GM18951 (cell line): ENCODE data around the gene NADK.
"Not testable (repeated sequence)": the region's sequence is repeated elsewhere in the genome, so short reads cannot be mapped to it uniquely, and the experiment has no call there.

Experiments used
- POLR2A ChIP-seq: IDR thresholded peaks from 4 replicates; pipeline ENCODE4 v1.6.1; 2011; ENCODE audit warnings: mild to moderate bottlenecking; ENCODE audit not compliant: insufficient read length, insufficient read depth; ENCODE audit errors: extremely low read depth
- in situ Hi-C: fragments of 300-500 bp; cut with MboI; formaldehyde crosslinking; loops from one replicate; pipeline ENCODE4 v1.12.0; 2022; ENCODE audit warnings: low sequenced_read_pairs, mixed read lengths, inconsistent platforms; ENCODE audit not compliant: unreplicated experiment

The NADK gene

DNA sequence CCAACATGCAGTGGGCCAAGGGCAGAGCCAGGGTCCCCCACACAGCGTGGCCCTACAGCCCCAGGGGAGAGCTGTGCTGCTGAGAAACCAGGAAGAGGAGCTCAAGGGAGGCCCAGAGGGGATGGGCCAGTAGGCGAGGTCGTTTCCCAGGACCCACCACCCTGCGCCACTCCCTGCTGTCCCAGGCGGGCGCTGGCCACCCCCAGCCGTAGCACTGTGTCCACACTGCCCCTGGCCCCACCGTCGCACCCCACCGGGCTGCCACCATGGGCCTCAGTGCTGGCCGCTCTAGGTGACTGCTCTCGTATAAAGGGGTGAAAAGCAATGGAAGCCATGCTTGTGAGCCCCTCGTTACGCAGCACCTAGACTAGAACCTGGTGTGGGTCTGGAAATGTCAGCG is 22.4 kb downstream of the NADK start:
- in situ Hi-C loops: no loop called here
- TF ChIP-seq POLR2A: no peak

DNA sequence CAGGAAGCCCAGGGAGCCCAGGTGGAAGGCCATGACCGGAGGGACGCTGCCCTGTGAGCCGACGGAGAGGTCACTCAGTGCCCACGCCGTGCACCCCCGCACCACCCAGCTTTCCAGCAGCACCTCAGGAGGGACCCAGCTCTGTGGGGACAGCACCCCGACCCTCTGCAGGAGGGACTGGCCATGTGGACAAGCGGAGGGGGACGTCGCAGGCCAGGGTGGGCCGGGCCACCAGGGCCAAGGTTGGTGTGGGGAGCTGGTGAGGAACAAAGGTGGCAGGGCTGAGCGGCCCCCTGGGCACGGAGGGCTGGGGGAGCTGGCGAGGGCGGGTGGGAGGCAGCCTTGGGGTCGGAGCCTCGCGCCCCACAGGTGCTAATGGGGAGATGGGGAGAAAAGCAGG is 22.8 kb downstream of the NADK start:
- in situ Hi-C loops: no loop called here
- no peak for TF ChIP-seq POLR2A

DNA sequence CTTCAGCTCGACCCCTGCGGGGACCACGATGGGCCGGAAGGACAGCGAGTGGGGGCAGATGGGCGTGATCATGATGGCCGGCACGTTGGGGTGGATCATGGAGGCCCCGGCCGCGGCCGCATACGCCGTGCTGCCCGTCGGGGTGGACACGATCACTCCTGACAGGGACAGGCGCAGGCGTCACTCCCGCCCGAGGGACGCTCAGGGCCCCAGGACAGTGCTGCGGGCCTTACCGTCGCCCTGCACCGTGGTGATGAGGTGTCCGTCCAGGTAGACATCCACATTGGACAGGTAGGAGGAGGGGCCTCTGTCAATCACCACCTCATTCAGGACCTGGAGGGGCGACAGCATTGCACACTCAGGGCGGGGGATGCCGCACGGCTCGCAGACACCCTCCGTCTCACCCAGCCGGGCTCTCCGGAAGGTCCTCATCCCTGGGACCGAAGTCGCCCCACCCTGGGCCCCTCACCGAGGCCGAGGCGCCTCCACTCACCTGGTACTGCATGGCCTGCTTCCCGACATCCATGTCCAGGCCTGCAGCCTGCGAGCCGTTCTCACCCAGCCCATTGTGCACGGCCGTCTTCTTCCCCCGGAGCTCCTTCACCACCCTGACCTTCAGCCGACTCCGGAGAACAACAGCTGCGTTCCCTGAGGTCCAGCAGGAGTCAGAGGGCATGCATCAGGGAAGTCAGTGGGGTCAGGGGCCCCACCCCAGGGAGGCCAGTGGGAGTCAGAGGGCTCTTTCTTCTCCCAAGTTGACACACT is 24.0 kb downstream of the NADK start:
- in situ Hi-C loops: no loop called here
- no peak for TF ChIP-seq POLR2A

DNA sequence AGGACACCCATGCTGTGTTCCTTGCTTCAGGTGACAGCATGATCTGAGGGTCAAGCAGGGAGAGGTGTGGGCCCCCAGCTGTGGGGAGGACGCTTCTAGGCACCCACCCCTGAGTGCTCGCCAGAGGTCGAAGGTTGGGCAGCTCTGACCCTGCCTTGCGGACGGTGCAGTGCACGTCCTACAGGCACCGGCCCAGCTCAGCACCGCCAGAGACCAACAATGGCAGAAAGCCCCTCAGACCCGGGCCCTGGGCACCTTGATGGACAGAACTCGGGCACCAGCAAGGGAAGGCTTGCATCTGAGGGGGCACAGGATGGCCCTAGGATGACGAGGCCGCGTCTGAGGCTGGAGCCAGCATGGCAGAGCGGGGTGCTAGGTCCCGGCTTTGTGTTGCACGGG is 24.7 kb downstream of the NADK start:
- in situ Hi-C loops: no loop called here

DNA sequence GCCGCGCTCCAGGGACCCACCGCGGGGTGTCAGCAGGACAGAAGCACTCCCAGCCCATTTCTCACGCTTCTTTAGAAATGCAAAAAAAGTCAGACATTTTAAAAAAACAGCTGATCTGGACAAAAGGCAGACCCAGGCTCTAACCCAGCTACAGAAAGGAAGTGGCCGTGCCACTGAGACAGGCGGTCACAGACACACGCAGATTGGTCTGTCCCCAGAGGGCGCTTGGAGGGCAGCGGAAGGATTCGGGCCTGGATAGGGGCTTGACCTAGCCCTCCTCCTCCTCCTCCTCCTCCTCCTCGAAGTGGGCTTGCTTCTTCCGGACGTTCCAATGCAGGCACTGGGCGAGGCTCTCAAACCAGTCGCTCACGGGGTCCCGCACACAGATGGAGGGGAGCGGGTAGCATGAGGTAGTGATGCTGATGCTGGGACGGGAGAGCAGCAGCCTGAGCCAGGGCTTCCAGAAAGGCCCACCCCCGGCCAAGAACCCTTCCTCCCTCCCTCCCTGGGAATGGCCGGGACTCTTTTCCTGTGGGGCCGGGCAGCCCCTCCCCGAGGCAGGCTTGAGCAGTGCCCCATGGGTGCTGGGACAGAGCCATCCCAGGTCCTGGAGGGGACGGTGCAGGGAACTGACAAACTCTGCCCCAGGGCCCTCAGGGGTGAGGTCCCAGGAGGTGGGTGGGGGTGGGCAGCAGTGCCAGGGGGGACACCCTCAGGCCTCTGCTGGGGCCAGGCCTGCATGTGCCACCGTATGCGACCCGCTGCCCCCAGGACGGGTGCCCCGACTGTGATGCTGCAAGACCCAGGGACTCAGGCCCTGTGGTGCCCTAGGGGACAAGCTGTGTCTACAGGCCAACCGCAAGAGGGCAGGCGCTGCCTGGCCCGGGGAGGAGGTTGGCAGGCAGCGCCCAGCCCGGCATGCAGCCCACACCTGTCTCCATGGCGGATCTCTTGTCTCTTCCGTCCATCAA is 25.3 kb downstream of the NADK start:
- no peak for TF ChIP-seq POLR2A
- in situ Hi-C loops: no loop called here

More for the DNA sequence above, 24.7 kb downstream of the NADK start:
- TF ChIP-seq POLR2A: no peak

DNA sequence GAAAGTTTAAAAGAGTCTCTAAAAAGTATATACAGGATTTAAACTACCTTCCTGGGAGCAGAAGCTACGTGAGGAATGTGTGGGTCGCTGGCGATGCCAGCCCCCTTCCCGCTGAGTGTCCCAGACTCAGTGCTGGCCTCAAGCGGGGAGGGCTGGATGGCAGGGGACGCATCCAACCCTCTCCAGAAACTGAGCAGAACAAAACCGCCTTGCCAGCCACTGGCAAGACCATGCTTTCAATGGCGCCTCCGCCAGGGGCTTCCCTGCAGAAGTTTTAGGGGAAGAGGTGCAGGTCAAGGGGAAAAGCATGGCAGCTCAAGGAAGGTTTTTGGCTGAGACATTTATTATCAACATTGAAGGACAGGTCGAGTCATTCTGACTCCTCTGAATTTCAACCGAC is 26.1 kb downstream of the NADK start:
- in situ Hi-C loops: no loop called here
- no peak for TF ChIP-seq POLR2A

DNA sequence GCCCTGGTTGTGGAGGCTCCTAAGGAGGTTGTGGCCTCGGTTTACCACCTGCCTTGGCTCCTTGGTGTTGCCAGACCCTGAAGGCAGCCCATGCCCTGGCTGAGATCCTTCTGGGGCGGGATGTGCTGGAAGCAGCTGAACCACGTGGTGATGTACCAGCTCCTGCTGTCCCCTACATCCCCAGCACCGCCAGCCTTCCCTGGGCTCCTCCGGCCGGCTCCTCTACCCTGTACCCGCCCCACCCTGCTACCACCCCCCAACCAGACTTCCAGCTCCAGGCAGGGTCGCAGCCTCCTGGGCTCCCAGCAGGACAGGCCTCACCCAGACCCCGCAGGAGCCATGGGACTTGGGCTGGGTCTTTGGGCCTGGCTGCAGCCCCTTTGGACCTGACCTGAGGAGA is 28.3 kb downstream of the NADK start:
- in situ Hi-C loops: not testable (repeated sequence)

DNA sequence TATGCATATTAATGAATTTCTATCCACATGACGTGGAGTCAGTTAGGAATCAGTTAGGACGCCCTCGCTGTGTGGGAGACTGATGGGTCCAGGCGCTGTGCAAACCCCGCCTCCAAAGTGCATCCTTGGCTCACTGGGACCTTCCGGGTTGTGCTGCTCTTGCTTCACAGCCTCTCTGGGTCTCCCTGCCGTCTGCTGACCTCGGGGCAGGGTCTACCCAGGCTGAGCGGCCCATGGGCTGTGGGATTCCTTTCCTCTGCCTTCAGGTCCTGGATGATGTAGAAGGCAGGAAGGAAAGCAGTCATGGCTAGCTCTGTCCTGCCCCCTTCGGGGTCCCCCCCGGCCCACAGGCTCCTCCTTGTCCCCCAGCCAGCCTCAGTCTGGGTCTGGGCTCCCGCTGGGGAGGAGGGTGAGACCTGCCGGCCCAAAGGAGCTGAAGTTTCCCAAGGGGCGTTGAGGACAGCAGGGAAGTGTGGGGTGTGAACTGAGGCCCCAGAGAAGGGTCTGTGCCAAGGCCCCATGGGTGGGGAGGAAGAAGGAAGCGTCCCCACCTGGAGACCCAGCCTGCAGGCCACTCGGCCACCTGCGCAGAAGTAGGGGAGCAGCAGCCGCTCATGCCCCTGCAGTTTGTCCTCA is 29.5 kb downstream of the NADK start:
- TF ChIP-seq POLR2A: no peak
- in situ Hi-C loops: no loop called here

DNA sequence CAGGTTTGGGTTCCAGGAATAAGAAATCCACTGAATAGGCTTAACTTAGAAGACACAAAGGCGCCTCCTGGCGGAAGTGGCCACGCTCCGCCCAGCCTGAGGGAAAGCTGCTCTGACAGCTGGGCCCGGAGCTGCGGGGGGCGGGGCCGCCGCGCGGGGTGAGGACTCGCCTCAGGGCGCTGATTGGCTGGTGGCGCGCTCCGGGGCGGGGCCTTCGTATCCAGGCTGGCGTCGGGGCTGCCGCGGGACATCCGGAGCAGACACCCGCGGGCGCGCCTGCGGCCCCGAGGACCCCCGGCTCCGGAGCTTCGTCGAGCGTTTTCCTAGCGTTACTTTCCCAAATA is 31.7 kb downstream of the NADK start:
- in situ Hi-C loops: not testable (repeated sequence)

DNA sequence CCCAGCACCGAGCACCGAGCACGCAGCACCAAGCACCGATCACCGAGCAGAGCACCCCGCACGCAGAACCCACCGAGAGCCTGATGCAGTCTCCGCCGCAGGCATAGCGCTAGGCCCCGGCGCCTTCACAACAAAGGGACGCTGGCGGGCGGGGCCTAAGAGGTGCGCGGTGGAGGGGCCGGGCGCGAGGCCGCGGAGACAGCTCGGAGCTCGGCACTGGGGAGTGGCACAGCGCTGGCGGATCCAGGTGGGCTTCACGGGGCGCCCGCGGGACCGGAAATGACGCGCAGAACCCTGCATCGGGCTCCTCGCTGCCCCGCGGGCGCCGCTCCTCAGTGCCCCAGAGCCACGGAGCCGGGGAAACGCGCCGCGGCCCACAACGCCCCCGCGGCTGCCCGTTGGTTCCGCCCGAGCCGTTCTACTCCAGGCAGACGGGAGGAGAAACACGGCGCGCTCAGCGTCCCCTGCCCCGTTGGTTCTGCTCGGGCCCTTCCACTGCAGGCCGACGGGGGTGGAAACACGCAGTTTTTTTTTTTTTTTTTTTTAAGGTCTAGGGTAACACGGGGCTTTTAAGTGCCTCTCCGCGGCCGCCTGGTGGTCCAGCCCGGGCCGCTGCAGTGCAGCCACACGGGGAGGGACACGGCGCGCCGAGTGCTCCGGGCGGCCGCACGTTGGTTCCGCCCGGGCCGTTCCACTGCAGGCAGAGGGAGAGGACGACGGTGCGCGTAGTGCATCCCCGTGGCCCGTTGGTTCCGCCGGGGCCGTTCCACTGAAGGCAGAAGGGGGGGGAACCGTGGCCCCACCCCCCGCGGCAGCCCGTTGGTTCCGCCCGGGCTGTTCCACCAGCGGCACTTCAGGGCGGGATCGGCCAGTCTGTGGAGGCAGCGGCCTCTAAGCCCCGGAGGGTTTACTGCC is 32.4 kb downstream of the NADK start:
- in situ Hi-C loops: not testable (repeated sequence)

DNA sequence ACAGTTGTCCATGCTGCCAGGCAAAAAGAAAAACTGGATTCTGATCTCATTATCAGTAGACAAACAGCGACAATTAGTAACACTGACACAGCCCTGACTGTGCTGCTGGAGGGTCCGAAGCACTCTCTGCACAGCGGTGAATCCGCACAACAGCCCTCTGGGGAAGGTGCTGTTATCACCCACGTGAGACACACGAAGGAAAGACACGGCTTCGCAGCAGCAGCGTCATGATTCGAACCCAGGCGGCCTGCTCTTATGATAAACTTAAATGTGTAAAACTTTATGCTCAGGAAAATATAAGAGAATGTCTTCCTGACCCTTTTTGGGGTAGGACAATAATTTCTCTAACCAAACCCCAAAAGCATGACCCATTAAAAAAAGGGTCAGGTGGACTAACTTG is 35.7 kb downstream of the NADK start:
- in situ Hi-C loops: not testable (repeated sequence)

DNA sequence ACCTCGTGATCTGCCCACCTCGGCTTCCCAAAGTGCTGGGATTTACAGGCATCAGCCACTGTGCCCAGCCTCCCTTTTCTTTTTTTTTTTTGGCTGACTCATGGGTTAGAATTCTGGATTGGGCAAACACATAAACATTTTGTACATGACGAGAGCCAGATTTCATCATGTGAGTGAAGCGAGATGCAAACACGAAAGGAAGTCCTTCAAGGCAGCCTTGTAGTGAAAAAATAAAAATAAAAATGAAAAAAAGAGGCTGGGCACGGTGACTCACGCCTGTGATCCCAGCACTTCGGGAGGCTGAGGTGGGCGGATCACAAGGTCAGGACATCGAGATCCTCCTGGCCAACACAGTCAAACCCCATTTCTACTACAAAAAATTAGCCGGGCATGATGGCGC is 37.3 kb downstream of the NADK start:
- in situ Hi-C loops: not testable (repeated sequence)

DNA sequence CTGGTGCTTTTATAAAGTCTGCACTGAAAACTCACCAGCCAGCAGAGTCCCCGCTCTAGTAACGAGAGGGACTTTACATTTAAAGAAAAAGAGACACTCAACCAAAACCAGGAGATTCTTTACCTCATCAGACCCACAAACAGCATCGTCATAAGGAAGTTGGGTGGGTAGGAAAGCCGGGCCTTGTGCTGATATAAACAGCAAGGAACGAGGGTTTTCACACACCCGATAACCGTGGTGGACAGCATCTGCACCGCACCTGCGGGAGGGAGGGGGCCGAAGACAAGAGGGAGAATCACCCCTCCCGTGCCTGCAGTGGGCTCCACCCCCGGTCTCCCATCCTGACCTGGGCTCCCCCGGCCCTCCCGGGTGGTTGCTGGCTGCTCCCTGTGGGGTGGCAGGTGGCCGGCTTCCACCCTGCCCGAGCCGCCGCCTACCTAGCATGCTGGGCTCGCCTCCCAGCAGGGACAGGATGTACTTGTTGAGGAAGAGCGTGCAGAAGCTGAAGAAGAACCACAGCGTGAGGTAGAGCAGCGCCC is 39.4 kb downstream of the NADK start:
- in situ Hi-C loops: loop anchor here (5.0 kb wide), 1 partner anchor 67 kb away; no protein-coding TSS in a partner anchor

DNA sequence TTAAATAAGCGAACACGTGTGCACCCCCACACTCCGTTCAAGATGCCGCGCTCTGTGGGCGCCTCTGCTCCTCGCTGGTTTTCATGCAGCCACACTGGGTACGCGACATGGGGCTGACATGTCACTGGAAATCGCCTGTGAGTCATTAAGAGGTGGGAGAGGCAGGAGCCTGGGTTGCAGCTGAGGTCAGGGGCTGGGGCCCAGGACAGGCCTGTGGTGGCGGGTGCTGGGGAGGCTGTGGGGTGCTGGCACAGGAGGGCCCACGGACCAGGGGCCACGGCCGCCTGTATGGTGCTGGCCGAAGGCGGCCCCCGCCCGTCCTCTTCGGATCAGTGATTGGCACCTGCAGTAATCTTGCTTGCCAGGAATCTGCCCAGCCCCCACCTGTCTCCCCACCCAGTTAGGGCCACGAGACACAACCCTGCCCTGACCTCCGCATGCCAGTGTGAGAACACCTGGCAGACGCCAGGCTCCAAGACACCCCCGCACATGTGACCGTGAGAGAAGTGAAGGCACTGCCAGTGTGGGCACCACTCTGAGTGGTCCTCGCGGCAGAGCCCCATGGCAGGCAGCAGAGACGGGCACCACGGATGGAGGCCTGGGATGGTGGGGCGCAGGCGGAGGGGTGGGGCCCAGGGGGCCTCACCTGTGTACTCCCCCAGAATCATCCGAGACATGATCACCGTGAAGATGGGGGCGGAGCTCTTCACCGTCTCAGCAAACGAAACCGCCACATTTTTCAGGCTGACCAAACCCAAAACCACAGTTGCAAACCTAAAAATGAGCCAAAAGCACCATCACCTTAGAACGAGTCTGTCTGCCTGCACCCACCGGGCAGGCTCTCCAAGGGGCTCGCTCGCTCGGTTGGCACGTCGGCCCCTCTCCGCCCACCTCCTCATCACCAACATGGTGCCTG is 40.3 kb downstream of the NADK start:
- in situ Hi-C loops: loop anchor here (5.0 kb wide), 1 partner anchor 66 kb away; no protein-coding TSS in a partner anchor
